Natural killer cell (primary cell): ENCODE results near the gene NPR3. TPM values are rescaled to one million over a fixed set of nuclear protein-coding genes. Genes with fewer than 3 reads are reported as not detected.

Experiments used
- ATAC-seq, 3 donors: fragments of 150-1000 bp in 2 of 3; fragments of 200-7000 bp in 1 of 3; cut with Tn5 transposase; 1 replicate in 1 of 3; 2 replicates in 2 of 3; pipeline ENCODE4 v1.10.0; 2021; ENCODE audit warnings: mild to moderate bottlenecking in 2 of 3, moderate library complexity in 2 of 3
- DNase-seq, 2 donors: peaks; one replicate each; pipeline versions ENCODE4 v3.0.0 to v3.0.0-alpha.2; 2013 to 2021; ENCODE audit warnings: mixed read lengths in 1 of 2
- H3K27ac ChIP-seq: one replicate; pipeline ENCODE4 v1.5.1; 2013; ENCODE audit warnings: mild to moderate bottlenecking, low read length
- H3K27me3 ChIP-seq: one replicate; pipeline ENCODE4 v1.6.1; 2013; ENCODE audit warnings: low read length; ENCODE audit not compliant: control insufficient read depth, insufficient read depth
- H3K36me3 ChIP-seq: one replicate; pipeline ENCODE4 v1.6.1; 2013; ENCODE audit warnings: low read length; ENCODE audit not compliant: control insufficient read depth, insufficient read depth
- H3K4me1 ChIP-seq: one replicate; pipeline ENCODE4 v1.6.1; 2013; ENCODE audit warnings: low read length; ENCODE audit not compliant: control insufficient read depth, insufficient read depth
- H3K4me3 ChIP-seq: one replicate; pipeline ENCODE4 v1.5.1; 2013; ENCODE audit warnings: low read length
- H3K9me3 ChIP-seq: one replicate; pipeline ENCODE4 v1.6.1; 2013; ENCODE audit warnings: low read length; ENCODE audit not compliant: control insufficient read depth, insufficient read depth
- H3K27ac Mint-ChIP-seq, 2 donors: one replicate each; pipeline ENCODE4 v1.8.0; 2022; ENCODE audit warnings: mild to moderate bottlenecking in 2 of 2, mixed read lengths in 2 of 2, moderate library complexity in 1 of 2
- H3K27me3 Mint-ChIP-seq, 2 donors: one replicate each; pipeline ENCODE4 v1.8.0; 2022; ENCODE audit warnings: low read depth in 2 of 2, mixed read lengths in 2 of 2
- H3K36me3 Mint-ChIP-seq: one replicate; pipeline ENCODE4 v1.8.0; 2022; ENCODE audit warnings: mixed read lengths
- H3K4me1 Mint-ChIP-seq, 2 donors: one replicate each; pipeline ENCODE4 v1.8.0; 2022; ENCODE audit warnings: mixed read lengths in 2 of 2
- H3K4me3 Mint-ChIP-seq: one replicate; pipeline ENCODE4 v1.8.0; 2022; ENCODE audit warnings: mild to moderate bottlenecking, moderate library complexity, mixed read lengths
- H3K9me3 Mint-ChIP-seq, 2 donors: one replicate each; pipeline ENCODE4 v1.8.0; 2022; ENCODE audit warnings: mixed read lengths in 2 of 2
- WGBS: methylation state at CpG from one replicate; pipeline ENCODE4 v1.1.7; 2013; ENCODE audit warnings: missing lambda C conversion rate; ENCODE audit not compliant: insufficient coverage; 5-methylcytosine and 5-hydroxymethylcytosine counted together
- intact Hi-C: fragments of 100-400 bp; cut with micrococcal nuclease; formaldehyde crosslinking; loops from one replicate; pipeline ENCODE4 v1.14.2; 2022
- total RNA-seq, 4 donors: library from RNA; stranded (reverse); fragments of 120-200 nt in 1 of 4; gene quantifications; one replicate each; pipeline versions ENCODE4 v1.2.3 to v1.2.4, GENCODE V29; 2013 to 2022
- TF ChIP-seq, protein P1 (sequence below): fragments of 200-600 bp; IDR thresholded peaks from one replicate; pipeline ENCODE4 v1.8.0; 2022; ENCODE audit warnings: antibody characterized with exemption

NPR3 gene
- total RNA-seq, 3 donors from 2014 or later (not counting 1 experiment from before 2014, with no cell fraction given): 0.23 TPM; not detected in 2

DNA sequence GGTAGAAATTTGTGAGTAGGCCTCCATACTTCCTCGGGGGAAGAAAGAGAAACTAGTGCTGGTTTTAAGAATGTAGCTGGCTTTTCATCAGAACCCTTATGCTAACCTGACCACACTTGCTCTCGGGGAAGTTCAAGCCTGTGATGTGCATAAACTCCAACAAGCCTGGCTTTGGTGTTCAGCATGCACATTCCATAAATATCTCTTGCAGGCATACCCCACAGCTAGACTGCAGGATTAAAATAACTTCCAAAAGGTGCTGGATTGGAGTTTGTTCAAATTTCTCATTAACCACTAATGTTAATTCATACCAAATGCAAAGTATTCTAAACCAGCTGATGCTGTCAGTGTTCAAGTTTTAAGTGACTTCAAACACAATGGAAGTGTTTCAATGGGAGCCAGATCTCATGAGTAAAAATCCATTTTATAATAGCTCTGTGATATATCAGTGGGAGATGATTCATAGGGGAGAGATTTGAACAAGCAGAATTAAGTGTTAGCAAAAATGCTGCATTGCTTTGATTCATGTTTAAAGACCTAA lies 79.4 kb downstream of the NPR3 start:
- Histone ChIP-seq H3K27ac (no peak overlapping the region), H3K27me3 (no peaks in the 10 kb centered on the region), H3K36me3 (no peaks in the 10 kb centered on the region), H3K9me3 (no peaks in the 10 kb centered on the region), H3K4me1 (no peaks in the 10 kb centered on the region), H3K4me3 (no peak overlapping the region)
- ATAC-seq: no peak
- TF ChIP-seq, protein P1, sequence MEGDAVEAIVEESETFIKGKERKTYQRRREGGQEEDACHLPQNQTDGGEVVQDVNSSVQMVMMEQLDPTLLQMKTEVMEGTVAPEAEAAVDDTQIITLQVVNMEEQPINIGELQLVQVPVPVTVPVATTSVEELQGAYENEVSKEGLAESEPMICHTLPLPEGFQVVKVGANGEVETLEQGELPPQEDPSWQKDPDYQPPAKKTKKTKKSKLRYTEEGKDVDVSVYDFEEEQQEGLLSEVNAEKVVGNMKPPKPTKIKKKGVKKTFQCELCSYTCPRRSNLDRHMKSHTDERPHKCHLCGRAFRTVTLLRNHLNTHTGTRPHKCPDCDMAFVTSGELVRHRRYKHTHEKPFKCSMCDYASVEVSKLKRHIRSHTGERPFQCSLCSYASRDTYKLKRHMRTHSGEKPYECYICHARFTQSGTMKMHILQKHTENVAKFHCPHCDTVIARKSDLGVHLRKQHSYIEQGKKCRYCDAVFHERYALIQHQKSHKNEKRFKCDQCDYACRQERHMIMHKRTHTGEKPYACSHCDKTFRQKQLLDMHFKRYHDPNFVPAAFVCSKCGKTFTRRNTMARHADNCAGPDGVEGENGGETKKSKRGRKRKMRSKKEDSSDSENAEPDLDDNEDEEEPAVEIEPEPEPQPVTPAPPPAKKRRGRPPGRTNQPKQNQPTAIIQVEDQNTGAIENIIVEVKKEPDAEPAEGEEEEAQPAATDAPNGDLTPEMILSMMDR: no peak
- intact Hi-C loops: no loop called here
- H3K27ac Mint-ChIP-seq: no peak overlapping the region
- 67% methylated on average over 1 of the region's 2 CpGs for WGBS
- H3K4me1 Mint-ChIP-seq: peaks cover 0 to 6% of the 10 kb centered on the region in 2 donors
- no peak for DNase-seq
- H3K9me3 Mint-ChIP-seq: no peaks in the 10 kb centered on the region
- H3K4me3 Mint-ChIP-seq: no peak overlapping the region
- no peaks in the 10 kb centered on the region for H3K36me3 Mint-ChIP-seq
- H3K27me3 Mint-ChIP-seq: peaks cover 16 to 41% of the 10 kb centered on the region in 2 donors

DNA sequence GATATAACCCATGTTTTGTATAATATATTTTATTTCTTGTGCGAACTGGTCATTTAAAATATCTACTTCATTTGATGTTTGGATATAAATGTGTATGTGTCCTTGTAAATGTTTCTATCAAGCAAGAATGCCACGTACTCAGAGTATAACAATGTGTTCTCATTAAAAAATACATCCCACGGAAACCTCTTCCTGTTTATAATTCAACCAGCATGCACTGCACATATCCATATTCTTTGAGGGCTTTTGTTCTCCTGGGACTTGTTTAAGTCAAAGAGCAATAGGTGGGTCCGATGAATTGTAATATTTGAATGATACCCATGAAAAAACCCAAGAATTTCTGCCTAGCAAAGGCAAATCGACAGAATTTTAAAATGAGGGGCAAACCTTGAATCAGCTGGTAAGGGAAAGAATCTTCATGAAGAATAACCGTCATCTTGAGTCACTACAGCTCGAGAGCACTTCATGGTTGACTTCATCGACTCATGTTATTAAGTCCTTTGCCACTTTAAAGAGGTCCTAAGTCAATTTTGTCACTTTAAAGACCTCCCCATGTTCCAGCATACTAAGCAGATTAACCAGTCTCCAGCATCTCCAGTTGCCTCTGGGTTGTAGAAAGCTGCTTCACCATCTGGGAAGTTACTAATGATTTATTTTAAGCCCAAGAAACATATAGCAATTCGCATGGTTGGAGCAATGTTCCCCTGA lies 80.6 kb downstream of the NPR3 start:
- Histone ChIP-seq H3K36me3 (no peaks in the 10 kb centered on the region), H3K27me3 (no peaks in the 10 kb centered on the region), H3K27ac (no peak overlapping the region), H3K9me3 (no peaks in the 10 kb centered on the region), H3K4me3 (no peak overlapping the region), H3K4me1 (no peaks in the 10 kb centered on the region)
- TF ChIP-seq, protein P1: no peak
- Mint-ChIP-seq H3K4me1 (no peaks in the 10 kb centered on the region), H3K4me3 (no peak overlapping the region), H3K27ac (no peak overlapping the region), H3K36me3 (no peaks in the 10 kb centered on the region), H3K27me3 (peaks cover 13 to 38% of the 10 kb centered on the region in 2 donors), H3K9me3 (no peaks in the 10 kb centered on the region)
- 84% methylated on average over 6 of the region's 9 CpGs for WGBS
- DNase-seq: no peak
- intact Hi-C loops: no loop called here
- ATAC-seq: no peak

DNA sequence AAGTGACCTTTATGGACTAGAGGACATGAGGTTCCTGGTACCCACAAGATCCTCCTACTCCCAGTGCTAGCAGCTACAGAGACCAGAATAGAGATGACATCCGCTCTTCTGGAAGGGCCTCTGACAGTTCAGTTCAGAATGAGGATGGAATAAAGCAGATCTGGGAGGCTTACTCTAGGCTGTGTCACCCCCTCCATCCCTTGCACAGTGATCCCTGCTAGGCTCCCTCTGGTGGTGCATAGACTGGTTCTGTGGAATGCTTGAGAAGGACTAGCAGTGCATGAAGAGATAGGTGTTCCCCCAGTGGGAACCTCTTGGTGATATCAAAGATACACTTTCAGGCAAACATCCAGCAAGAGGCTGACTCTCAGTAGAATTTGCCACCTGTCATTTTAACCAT lies 83.0 kb downstream of the NPR3 start:
- no peak for DNase-seq
- Mint-ChIP-seq H3K9me3 (no peaks in the 10 kb centered on the region), H3K4me3 (no peak overlapping the region), H3K36me3 (no peaks in the 10 kb centered on the region), H3K27ac (no peak overlapping the region), H3K27me3 (peaks cover 17 to 20% of the 10 kb centered on the region in 2 donors), H3K4me1 (no peaks in the 10 kb centered on the region)
- intact Hi-C loops: no loop called here
- WGBS: 83% methylated on average over 1 of the region's 1 CpG
- no peak overlapping the region for H3K27ac ChIP-seq
- TF ChIP-seq, protein P1: no peak
- no peak overlapping the region for H3K4me3 ChIP-seq
- H3K4me1 ChIP-seq: no peaks in the 10 kb centered on the region
- no peaks in the 10 kb centered on the region for H3K9me3 ChIP-seq
- no peak for ATAC-seq
- no peaks in the 10 kb centered on the region for H3K36me3 ChIP-seq
- H3K27me3 ChIP-seq: no peaks in the 10 kb centered on the region
